Suprapubic skin (tissue), 4 donors: ENCODE data around the gene LTBP4. TPM values are rescaled to one million over a fixed set of nuclear protein-coding genes. Genes with fewer than 3 reads are reported as not detected.

Source experiments
- DNase-seq, 2 donors: peaks; one replicate each; pipeline ENCODE4 v3.0.0-alpha.2; 2019; ENCODE audit warnings: low spot score in 2 of 2
- H3K27ac ChIP-seq: fragments of 200-600 bp; sonication (generic); one replicate; pipeline ENCODE4 v1.5.1; 2019
- H3K27me3 ChIP-seq: fragments of 200-600 bp; sonication (generic); one replicate; pipeline ENCODE4 v1.5.1; 2019
- H3K36me3 ChIP-seq: fragments of 200-600 bp; sonication (generic); one replicate; pipeline ENCODE4 v1.5.1; 2019
- H3K4me1 ChIP-seq: fragments of 200-600 bp; sonication (generic); one replicate; pipeline ENCODE4 v1.5.1; 2019
- H3K4me3 ChIP-seq: fragments of 200-600 bp; sonication (generic); one replicate; pipeline ENCODE4 v1.5.1; 2019; ENCODE audit warnings: mild to moderate bottlenecking
- H3K9me3 ChIP-seq: fragments of 200-600 bp; sonication (generic); one replicate; pipeline ENCODE4 v1.5.1; 2019
- EP300 ChIP-seq: sonication (generic); formaldehyde crosslinking; IDR thresholded peaks from one replicate; pipeline ENCODE4 v1.6.1; 2017; ENCODE audit warnings: antibody characterized with exemption
- POLR2A ChIP-seq, 2 donors: fragments of 450-650 bp; IDR thresholded peaks; one replicate each; pipeline ENCODE4 v1.6.1; 2017; ENCODE audit warnings: antibody characterized with exemption in 2 of 2, mild to moderate bottlenecking in 2 of 2, moderate library complexity in 2 of 2
- POLR2AphosphoS5 ChIP-seq, 3 donors: sonication (generic); formaldehyde crosslinking; IDR thresholded peaks; one replicate each; pipeline ENCODE4 v1.6.1; 2017; ENCODE audit warnings: antibody characterized with exemption in 3 of 3
- WGBS: methylation state at CpG from one replicate; pipeline ENCODE4 v1.1.5; 2018; 5-methylcytosine and 5-hydroxymethylcytosine counted together
- total RNA-seq, 4 donors: library from RNA; depleted of rRNA; stranded (reverse); fragments of >200 nt; gene quantifications; one replicate each; pipeline ENCODE4 v1.1.0, GENCODE V29; 2016
- TF ChIP-seq, protein P1 (sequence below), 2 donors: fragments of 200-600 bp in 1 of 2; fragments of 450-650 bp in 1 of 2; sonication (generic) in 1 of 2; IDR thresholded peaks; one replicate each; pipeline ENCODE4 v1.5.1; 2016 to 2019; ENCODE audit warnings: antibody characterized with exemption in 2 of 2, mild to moderate bottlenecking in 1 of 2, moderate library complexity in 1 of 2

The LTBP4 gene
- total RNA-seq, 4 donors from 2014 or later: 108 to 236 (median 121) TPM

GRCh38 chr19:40611096-40611495 lies 9.9 kb downstream of the LTBP4 start:
- Histone ChIP-seq H3K27me3 (no peaks in the 10 kb centered on the region), H3K27ac (peak overlapping the region; percentile 83), H3K4me1 (peaks cover 89% of the 10 kb centered on the region), H3K9me3 (no peaks in the 10 kb centered on the region), H3K4me3 (no peak overlapping the region), H3K36me3 (no peaks in the 10 kb centered on the region)
- DNase-seq: no peak
- TF ChIP-seq POLR2AphosphoS5 (IDR thresholded peaks at IDR 0.05): no peak
- TF ChIP-seq, protein P1, sequence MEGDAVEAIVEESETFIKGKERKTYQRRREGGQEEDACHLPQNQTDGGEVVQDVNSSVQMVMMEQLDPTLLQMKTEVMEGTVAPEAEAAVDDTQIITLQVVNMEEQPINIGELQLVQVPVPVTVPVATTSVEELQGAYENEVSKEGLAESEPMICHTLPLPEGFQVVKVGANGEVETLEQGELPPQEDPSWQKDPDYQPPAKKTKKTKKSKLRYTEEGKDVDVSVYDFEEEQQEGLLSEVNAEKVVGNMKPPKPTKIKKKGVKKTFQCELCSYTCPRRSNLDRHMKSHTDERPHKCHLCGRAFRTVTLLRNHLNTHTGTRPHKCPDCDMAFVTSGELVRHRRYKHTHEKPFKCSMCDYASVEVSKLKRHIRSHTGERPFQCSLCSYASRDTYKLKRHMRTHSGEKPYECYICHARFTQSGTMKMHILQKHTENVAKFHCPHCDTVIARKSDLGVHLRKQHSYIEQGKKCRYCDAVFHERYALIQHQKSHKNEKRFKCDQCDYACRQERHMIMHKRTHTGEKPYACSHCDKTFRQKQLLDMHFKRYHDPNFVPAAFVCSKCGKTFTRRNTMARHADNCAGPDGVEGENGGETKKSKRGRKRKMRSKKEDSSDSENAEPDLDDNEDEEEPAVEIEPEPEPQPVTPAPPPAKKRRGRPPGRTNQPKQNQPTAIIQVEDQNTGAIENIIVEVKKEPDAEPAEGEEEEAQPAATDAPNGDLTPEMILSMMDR (IDR thresholded peaks at IDR 0.05): peak in 1 of 2 donors; percentile 7
- TF ChIP-seq EP300: no peak
- no peak for TF ChIP-seq POLR2A (IDR thresholded peaks at IDR 0.05)
- whole genome bisulfite sequencing: 40% methylated on average over 4 of the region's 15 CpGs

DNA sequence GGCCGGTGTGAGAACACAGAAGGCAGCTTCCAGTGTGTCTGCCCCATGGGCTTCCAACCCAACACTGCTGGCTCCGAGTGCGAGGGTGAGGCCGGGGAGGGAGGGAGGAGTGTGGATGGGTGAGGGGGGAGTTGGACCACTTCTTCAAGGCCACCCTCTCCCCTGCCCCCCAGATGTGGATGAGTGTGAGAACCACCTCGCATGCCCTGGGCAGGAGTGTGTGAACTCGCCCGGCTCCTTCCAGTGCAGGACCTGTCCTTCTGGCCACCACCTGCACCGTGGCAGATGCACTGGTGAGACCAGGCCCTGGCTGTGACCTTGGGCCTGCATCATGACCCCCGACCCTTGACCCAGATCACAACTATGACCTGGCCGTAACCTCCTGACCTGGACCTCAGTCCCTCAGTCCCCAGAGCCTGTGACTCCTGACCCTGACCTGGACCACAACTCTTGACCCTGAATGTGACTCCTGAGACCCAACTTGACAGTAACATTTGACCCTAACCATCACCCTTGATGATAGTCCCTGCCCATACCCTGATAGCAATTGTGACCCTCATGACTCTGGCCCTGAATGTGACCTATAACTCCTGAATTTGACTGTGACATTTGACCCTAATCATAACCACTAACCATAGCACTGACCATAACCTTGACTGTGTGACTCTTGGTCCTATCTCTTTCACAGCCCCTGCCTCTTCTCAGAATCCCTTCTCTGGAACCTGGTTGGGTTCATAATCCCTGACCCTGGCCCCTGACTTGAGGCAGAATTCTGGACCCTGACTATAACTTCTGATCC lies 10.9 kb downstream of the LTBP4 start:
- peak overlapping the region; percentile 83 for H3K27ac ChIP-seq
- no peaks in the 10 kb centered on the region for H3K36me3 ChIP-seq
- no peaks in the 10 kb centered on the region for H3K9me3 ChIP-seq
- peaks cover 85% of the 10 kb centered on the region for H3K4me1 ChIP-seq
- TF ChIP-seq POLR2AphosphoS5 (IDR thresholded peaks at IDR 0.05) (no peak), EP300 (no peak), POLR2A (IDR thresholded peaks at IDR 0.05) (no peak)
- TF ChIP-seq, protein P1 (IDR thresholded peaks at IDR 0.05): no peak
- no peak for DNase-seq
- H3K27me3 ChIP-seq: no peaks in the 10 kb centered on the region
- no peak overlapping the region for H3K4me3 ChIP-seq
- 92% methylated on average over 7 of the region's 10 CpGs for WGBS

DNA sequence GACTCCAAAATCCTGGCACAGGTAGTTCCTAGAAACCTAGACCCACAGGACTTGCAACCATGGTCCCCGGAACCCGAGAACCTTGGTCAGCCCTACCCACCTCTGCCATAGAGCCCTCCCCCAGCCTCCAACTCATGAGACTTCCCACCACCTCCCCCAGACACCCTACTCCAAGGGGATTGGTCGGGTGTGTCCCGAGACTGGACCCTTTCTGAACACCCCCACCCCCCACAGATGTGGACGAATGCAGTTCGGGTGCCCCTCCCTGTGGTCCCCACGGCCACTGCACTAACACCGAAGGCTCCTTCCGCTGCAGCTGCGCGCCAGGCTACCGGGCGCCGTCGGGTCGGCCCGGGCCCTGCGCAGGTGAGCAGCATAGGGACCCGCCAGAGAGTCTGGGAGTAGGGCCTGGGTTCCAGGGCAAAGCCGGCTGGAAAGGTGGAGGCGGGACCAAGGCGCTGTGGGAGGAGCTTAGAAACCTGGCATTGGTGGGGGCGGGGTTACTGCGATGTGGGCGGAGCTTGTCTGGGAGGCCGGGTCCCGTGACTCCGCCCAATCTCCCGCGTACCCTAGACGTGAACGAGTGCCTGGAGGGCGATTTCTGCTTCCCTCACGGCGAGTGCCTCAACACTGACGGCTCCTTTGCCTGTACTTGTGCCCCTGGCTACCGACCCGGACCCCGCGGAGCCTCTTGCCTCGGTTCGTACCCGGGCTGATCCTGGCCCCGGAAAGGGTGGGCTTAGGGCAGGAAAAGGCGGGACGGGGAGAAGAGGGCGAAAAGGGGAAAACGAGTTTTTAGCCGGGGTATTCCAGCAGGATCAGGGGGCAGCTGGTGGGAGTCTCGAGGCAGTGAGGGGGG lies 11.9 kb downstream of the LTBP4 start:
- Histone ChIP-seq H3K36me3 (no peaks in the 10 kb centered on the region), H3K27ac (peak overlapping the region; percentile 85), H3K27me3 (no peaks in the 10 kb centered on the region), H3K4me3 (peak overlapping the region; percentile 61), H3K4me1 (peaks cover 76% of the 10 kb centered on the region), H3K9me3 (no peaks in the 10 kb centered on the region)
- DNase-seq: peak; percentile 88 to 89
- 44% methylated on average over 31 of the region's 50 CpGs for WGBS
- no peak for TF ChIP-seq EP300
- TF ChIP-seq POLR2A (IDR thresholded peaks at IDR 0.05): no peak
- TF ChIP-seq, protein P1 (IDR thresholded peaks at IDR 0.05): no peak
- no peak for TF ChIP-seq POLR2AphosphoS5 (IDR thresholded peaks at IDR 0.05)

DNA sequence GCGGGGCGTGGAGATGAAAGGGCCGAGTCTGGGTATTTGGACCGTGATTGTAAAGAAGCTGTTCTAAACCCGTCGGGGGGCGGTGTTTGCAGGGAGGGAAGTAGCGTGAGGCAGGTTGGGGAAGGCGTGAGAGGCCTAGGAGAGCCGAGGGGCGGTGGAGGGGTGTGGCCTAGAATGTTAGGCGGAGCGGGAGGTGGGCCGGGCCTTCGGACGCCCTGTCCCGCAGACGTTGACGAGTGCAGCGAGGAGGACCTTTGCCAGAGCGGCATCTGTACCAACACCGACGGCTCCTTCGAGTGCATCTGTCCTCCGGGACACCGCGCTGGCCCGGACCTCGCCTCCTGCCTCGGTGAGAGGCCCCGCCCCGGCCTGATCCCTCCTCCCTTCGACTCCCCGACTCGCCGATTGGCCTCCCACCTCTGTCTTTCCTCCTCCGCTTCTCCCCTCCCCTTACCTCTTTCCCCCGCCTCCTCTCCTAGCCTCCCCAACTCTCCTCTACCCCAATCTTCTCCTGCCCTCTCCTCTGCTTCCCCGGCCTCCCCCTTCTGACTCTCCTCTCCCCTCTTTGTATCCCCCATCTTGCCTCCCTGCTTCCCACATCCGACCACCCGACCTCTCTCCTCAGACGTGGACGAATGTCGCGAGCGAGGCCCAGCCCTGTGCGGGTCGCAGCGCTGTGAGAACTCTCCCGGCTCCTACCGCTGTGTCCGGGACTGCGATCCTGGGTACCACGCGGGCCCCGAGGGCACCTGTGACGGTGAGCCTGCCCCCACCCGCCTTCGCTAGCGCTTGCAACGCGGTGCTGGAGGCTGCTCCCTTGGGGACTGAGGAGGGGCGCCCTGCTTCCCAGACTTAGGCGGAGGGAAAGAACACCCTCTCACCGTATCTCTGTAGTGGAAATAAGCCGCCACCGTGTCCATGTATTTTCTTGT lies 12.8 kb downstream of the LTBP4 start:
- peaks cover 72% of the 10 kb centered on the region for H3K4me1 ChIP-seq

More for the DNA sequence above, 12.8 kb downstream of the LTBP4 start:
- peaks cover 3% of the 10 kb centered on the region for H3K36me3 ChIP-seq
- WGBS: 4% methylated on average over 55 of the region's 67 CpGs
- no peaks in the 10 kb centered on the region for H3K9me3 ChIP-seq
- TF ChIP-seq POLR2A (IDR thresholded peaks at IDR 0.05): no peak
- H3K27ac ChIP-seq: peak overlapping the region; percentile 85
- H3K27me3 ChIP-seq: no peaks in the 10 kb centered on the region
- H3K4me3 ChIP-seq: peak overlapping the region; percentile 61
- DNase-seq: peak; percentile 91 to 94
